H7 (cell line): ENCODE results near the gene ZNF571. TPM values are rescaled to one million over a fixed set of nuclear protein-coding genes. Genes with fewer than 3 reads are reported as not detected.

Source experiments
- total RNA-seq: library from RNA; depleted of rRNA; stranded (reverse); fragments of >200 nt; shearing (Covaris generic); gene quantifications from 2 replicates; pipeline ENCODE4 v1.2.3, GENCODE V29; 2014; rRNA removed

The ZNF571 gene
- total RNA-seq, 1 experiment from 2014 or later: 2.0 TPM

Other genes starting within 250 kb of the ZNF571 start
- 1.8 and 4.8 TPM in 2 replicates for gene ZNF527, start 223.7 kb downstream of the ZNF571 start, total RNA-seq
- gene ZNF569, start 127.3 kb downstream of the ZNF571 start, total RNA-seq: 7.4 and 12.5 TPM in 2 replicates
- 4.2 and 5.1 TPM in 2 replicates for gene ZNF570, start 125.4 kb downstream of the ZNF571 start, total RNA-seq
- 2.1 and 5.7 TPM in 2 replicates for gene ZNF793, start 87.9 kb downstream of the ZNF571 start, total RNA-seq
- not detected in 2 replicates for gene ZNF540, start 84 bp upstream of the ZNF571 start, total RNA-seq
- gene ZFP30, start 60.7 kb upstream of the ZNF571 start, total RNA-seq: 6.5 and 10.5 TPM in 2 replicates
- 5.7 and 11.0 TPM in 2 replicates for gene ZNF607, start 125.0 kb upstream of the ZNF571 start, total RNA-seq
- 2.4 and 3.0 TPM in 2 replicates for gene ZNF573, start 184.8 kb upstream of the ZNF571 start, total RNA-seq